HepG2 (cell line): Measurements from ENCODE around the gene TPX2.

Experiments used
- CREB1 ChIP-seq, 2 experiments: fragments of 450-650 bp in 1 of 2; IDR thresholded peaks; 2 replicates each; pipeline ENCODE4 v1.6.1; 2016 to 2017; ENCODE audit warnings: control low read depth in 1 of 2, mild to moderate bottlenecking in 1 of 2, missing compliant biosample characterization in 1 of 2, missing genetic modification characterization in 1 of 2
- FOXM1 ChIP-seq: sonication (generic); formaldehyde crosslinking; IDR thresholded peaks from 2 replicates; pipeline ENCODE4 v1.5.0; 2020; ENCODE audit warnings: missing genetic modification reagents
- HCFC1 ChIP-seq: fragments of 150-350 bp; IDR thresholded peaks from 2 replicates; pipeline ENCODE4 v1.6.1; 2014; ENCODE audit warnings: low read depth, low read length
- MED1 ChIP-seq: sonication (generic); formaldehyde crosslinking; IDR thresholded peaks from 2 replicates; pipeline ENCODE4 v1.4.0; 2020; ENCODE audit warnings: missing genetic modification reagents
- NR2F6 ChIP-seq, 2 experiments: IDR thresholded peaks; 2 replicates each; pipeline ENCODE4 v1.6.1; 2016; ENCODE audit warnings: antibody characterized with exemption in 1 of 2, mild to moderate bottlenecking in 1 of 2
- RAD21 ChIP-seq: fragments of 450-650 bp; formaldehyde crosslinking; IDR thresholded peaks from 2 replicates; pipeline ENCODE4 v1.5.0; 2020; ENCODE audit warnings: mild to moderate bottlenecking
- ZBTB1 ChIP-seq: sonication (generic); formaldehyde crosslinking; IDR thresholded peaks from 2 replicates; pipeline ENCODE4 v1.4.0; 2020; ENCODE audit warnings: missing genetic modification reagents, borderline replicate concordance
- ZZZ3 ChIP-seq: sonication (generic); formaldehyde crosslinking; IDR thresholded peaks from 2 replicates; pipeline ENCODE4 v1.4.0; 2020; ENCODE audit warnings: missing genetic modification reagents, mild to moderate bottlenecking, borderline replicate concordance
- TF ChIP-seq, protein P1 (sequence below): sonication (generic); formaldehyde crosslinking; IDR thresholded peaks from 2 replicates; pipeline ENCODE4 v1.5.1; 2020; ENCODE audit warnings: mild to moderate bottlenecking, missing genetic modification reagents, borderline replicate concordance
- TF ChIP-seq, protein P2 (sequence below): sonication (generic); formaldehyde crosslinking; IDR thresholded peaks from 2 replicates; pipeline ENCODE4 v1.5.0; 2020; ENCODE audit warnings: mild to moderate bottlenecking, missing genetic modification reagents

DNA sequence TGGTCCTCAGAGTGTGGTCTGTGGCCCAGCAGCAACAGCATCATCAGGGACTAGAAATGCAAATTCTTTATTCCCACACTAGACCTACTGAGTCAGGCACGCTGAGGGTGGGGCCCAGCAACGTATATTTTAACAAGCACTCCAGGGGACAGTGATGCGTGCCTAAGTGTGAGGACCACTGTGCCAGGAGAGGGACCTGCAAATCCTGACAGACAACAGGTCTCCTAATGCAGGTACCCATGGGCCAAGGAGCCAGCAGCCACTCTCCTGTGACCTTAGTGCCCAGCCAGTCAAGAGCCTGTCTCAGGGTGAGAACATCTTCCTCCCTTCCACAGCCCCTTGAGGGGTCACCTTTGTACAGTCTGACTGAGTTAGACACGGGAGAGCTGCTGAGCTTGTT lies 72.1 kb downstream of the TPX2 start:
- TF ChIP-seq, protein P1, sequence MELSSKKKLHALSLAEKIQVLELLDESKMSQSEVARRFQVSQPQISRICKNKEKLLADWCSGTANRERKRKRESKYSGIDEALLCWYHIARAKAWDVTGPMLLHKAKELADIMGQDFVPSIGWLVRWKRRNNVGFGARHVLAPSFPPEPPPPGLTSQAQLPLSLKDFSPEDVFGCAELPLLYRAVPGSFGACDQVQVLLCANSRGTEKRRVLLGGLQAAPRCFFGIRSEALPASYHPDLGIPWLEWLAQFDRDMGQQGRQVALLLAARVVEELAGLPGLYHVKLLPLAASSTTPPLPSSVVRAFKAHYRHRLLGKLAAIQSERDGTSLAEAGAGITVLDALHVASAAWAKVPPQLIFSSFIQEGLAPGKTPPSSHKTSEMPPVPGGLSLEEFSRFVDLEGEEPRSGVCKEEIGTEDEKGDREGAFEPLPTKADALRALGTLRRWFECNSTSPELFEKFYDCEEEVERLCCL, result no peak
- TF ChIP-seq ZBTB1 (CRISPR knock-in tag), result no peak
- no peak for TF ChIP-seq ZZZ3 (CRISPR knock-in tag)
- no peak for TF ChIP-seq MED1 (CRISPR knock-in tag)
- TF ChIP-seq HCFC1, result no peak
- TF ChIP-seq, protein P2, sequence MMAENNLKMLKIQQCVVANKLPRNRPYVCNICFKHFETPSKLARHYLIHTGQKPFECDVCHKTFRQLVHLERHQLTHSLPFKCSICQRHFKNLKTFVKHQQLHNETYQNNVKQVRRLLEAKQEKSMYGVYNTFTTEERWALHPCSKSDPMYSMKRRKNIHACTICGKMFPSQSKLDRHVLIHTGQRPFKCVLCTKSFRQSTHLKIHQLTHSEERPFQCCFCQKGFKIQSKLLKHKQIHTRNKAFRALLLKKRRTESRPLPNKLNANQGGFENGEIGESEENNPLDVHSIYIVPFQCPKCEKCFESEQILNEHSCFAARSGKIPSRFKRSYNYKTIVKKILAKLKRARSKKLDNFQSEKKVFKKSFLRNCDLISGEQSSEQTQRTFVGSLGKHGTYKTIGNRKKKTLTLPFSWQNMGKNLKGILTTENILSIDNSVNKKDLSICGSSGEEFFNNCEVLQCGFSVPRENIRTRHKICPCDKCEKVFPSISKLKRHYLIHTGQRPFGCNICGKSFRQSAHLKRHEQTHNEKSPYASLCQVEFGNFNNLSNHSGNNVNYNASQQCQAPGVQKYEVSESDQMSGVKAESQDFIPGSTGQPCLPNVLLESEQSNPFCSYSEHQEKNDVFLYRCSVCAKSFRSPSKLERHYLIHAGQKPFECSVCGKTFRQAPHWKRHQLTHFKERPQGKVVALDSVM, result no peak
- no peak for TF ChIP-seq CREB1 (IDR thresholded peaks at IDR 0.05)
- no peak for TF ChIP-seq CREB1 (CRISPR knock-in tag; IDR thresholded peaks at IDR 0.05)
- no peak for TF ChIP-seq NR2F6 (IDR thresholded peaks at IDR 0.05)
- no peak for TF ChIP-seq NR2F6 (CRISPR knock-in tag; IDR thresholded peaks at IDR 0.05)
- no peak for TF ChIP-seq RAD21 (CRISPR knock-in tag)
- TF ChIP-seq FOXM1 (CRISPR knock-in tag), result no peak
